HEK293 (cell line): ENCODE measurements around the gene RABGEF1.

ENCODE experiments used
- CTCF ChIA-PET: fragments of 350-600 bp; formaldehyde crosslinking; extraction: SDS; loops from one replicate; lab custom pipeline; 2021; ENCODE audit warnings: antibody characterized with exemption; lab: Yijun Ruan, JAX
- POLR2A ChIA-PET: fragments of 300-600 bp; formaldehyde crosslinking; extraction: SDS; loops from one replicate; lab custom pipeline; 2020; ENCODE audit warnings: antibody characterized with exemption, inconsistent platforms; lab: Yijun Ruan, JAX
- H3K27ac ChIP-seq: fragments of 200-500 bp; sonication (Bioruptor generic); 2 replicates; pipeline ENCODE4 v1.5.1; 2014; ENCODE audit warnings: low read depth, low read length, control low read depth, inconsistent platforms; ENCODE audit errors: extremely low read depth
- H3K36me3 ChIP-seq, 2 experiments: fragments of 200-500 bp in 1 of 2; sonication (Bioruptor generic) in 1 of 2; 1 replicate in 1 of 2; 2 replicates in 1 of 2; pipeline ENCODE4 v1.5.1; 2014 to 2017; ENCODE audit warnings: inconsistent platforms in 2 of 2, low read length in 2 of 2; ENCODE audit not compliant: control insufficient read depth in 2 of 2, insufficient read depth in 1 of 2
- H3K4me1 ChIP-seq: fragments of 200-500 bp; sonication (Bioruptor generic); 2 replicates; pipeline ENCODE4 v1.5.1; 2014; ENCODE audit warnings: mild to moderate bottlenecking, low read length, inconsistent platforms; ENCODE audit not compliant: control insufficient read depth, insufficient read depth
- H3K4me3 ChIP-seq: 2 replicates; pipeline ENCODE4 v1.5.1; 2011; ENCODE audit warnings: low read depth, mild to moderate bottlenecking, control low read depth, low read length, moderate library complexity
- H3K9me3 ChIP-seq: fragments of 200-500 bp; sonication (Bioruptor generic); 2 replicates; pipeline ENCODE4 v1.5.1; 2014; ENCODE audit warnings: low read depth, low read length, inconsistent platforms; ENCODE audit not compliant: control insufficient read depth, insufficient read depth
- ATF2 ChIP-seq: fragments of 450-650 bp; formaldehyde crosslinking; IDR thresholded peaks from 2 replicates; pipeline ENCODE4 v1.5.1; 2016; ENCODE audit warnings: missing biosample characterization, missing genetic modification characterization, low read depth
- BCL11B ChIP-seq: fragments of 450-650 bp; formaldehyde crosslinking; IDR thresholded peaks from 2 replicates; pipeline ENCODE4 v1.5.1; 2016; ENCODE audit warnings: low read depth, missing biosample characterization, missing genetic modification characterization
- GLI2 ChIP-seq: fragments of 450-650 bp; formaldehyde crosslinking; IDR thresholded peaks from 2 replicates; pipeline ENCODE4; 2017; ENCODE audit warnings: missing biosample characterization, missing genetic modification characterization, low read depth, borderline replicate concordance
- KLF1 ChIP-seq: fragments of 450-650 bp; formaldehyde crosslinking; IDR thresholded peaks from 2 replicates; pipeline ENCODE4 v1.5.1; 2016; ENCODE audit warnings: missing biosample characterization, missing genetic modification characterization
- KLF7 ChIP-seq: fragments of 450-650 bp; formaldehyde crosslinking; IDR thresholded peaks from 2 replicates; pipeline ENCODE4 v1.5.1; 2016; ENCODE audit warnings: missing biosample characterization, missing genetic modification characterization, borderline replicate concordance
- OSR2 ChIP-seq: fragments of 450-650 bp; formaldehyde crosslinking; IDR thresholded peaks from 2 replicates; pipeline ENCODE4 v1.5.1; 2016; ENCODE audit warnings: missing biosample characterization, missing genetic modification characterization
- TCF7L2 ChIP-seq: IDR thresholded peaks from 2 replicates; pipeline ENCODE4 v1.6.1; 2011; ENCODE audit warnings: low read depth, mild to moderate bottlenecking, inconsistent platforms, low read length, moderate library complexity, borderline replicate concordance
- WT1 ChIP-seq: fragments of 450-650 bp; formaldehyde crosslinking; IDR thresholded peaks from 2 replicates; pipeline ENCODE4 v1.5.1; 2016; ENCODE audit warnings: missing biosample characterization, missing genetic modification characterization
- ZBTB44 ChIP-seq: fragments of 450-650 bp; IDR thresholded peaks from 2 replicates; pipeline ENCODE4 v1.5.1; 2018; ENCODE audit warnings: missing biosample characterization, mild to moderate bottlenecking, missing genetic modification characterization
- ZFHX2 ChIP-seq: fragments of 450-650 bp; formaldehyde crosslinking; conservative IDR thresholded peaks from 2 replicates; pipeline ENCODE4 v1.5.1; 2016; ENCODE audit warnings: missing biosample characterization, missing genetic modification characterization
- ZNF112 ChIP-seq: fragments of 450-650 bp; formaldehyde crosslinking; IDR thresholded peaks from 2 replicates; pipeline ENCODE4 v1.5.0; 2017; ENCODE audit warnings: missing biosample characterization, missing genetic modification characterization
- ZNF132 ChIP-seq: fragments of 450-650 bp; formaldehyde crosslinking; IDR thresholded peaks from 2 replicates; pipeline ENCODE4 v1.5.1; 2017; ENCODE audit warnings: missing biosample characterization, missing genetic modification characterization, borderline replicate concordance
- ZNF2 ChIP-seq: fragments of 450-650 bp; formaldehyde crosslinking; IDR thresholded peaks from 2 replicates; pipeline ENCODE4 v1.5.1; 2016; ENCODE audit warnings: missing biosample characterization, missing genetic modification characterization
- ZNF23 ChIP-seq: fragments of 450-650 bp; formaldehyde crosslinking; IDR thresholded peaks from 2 replicates; pipeline ENCODE4 v1.5.1; 2016; ENCODE audit warnings: missing biosample characterization, missing genetic modification characterization, borderline replicate concordance
- ZNF266 ChIP-seq: fragments of 450-650 bp; formaldehyde crosslinking; IDR thresholded peaks from 2 replicates; pipeline ENCODE4 v1.5.1; 2016; ENCODE audit warnings: missing biosample characterization, missing genetic modification characterization, low read depth
- ZNF354C ChIP-seq: fragments of 450-650 bp; formaldehyde crosslinking; IDR thresholded peaks from 2 replicates; pipeline ENCODE4 v1.5.1; 2016; ENCODE audit warnings: missing biosample characterization, missing genetic modification characterization, low read depth, borderline replicate concordance
- ZNF549 ChIP-seq: fragments of 450-650 bp; IDR thresholded peaks from 2 replicates; pipeline ENCODE4 v1.5.1; 2018; ENCODE audit warnings: missing biosample characterization, missing genetic modification characterization, mild to moderate bottlenecking, inconsistent platforms, moderate library complexity
- ZNF596 ChIP-seq: fragments of 450-650 bp; IDR thresholded peaks from 2 replicates; pipeline ENCODE4 v1.5.0; 2018; ENCODE audit warnings: missing biosample characterization, mild to moderate bottlenecking, missing genetic modification characterization, moderate library complexity
- ZNF658 ChIP-seq: fragments of 450-650 bp; formaldehyde crosslinking; IDR thresholded peaks from 2 replicates; pipeline ENCODE4; 2016; ENCODE audit warnings: missing biosample characterization, missing genetic modification characterization
- ZNF660 ChIP-seq: fragments of 450-650 bp; IDR thresholded peaks from 2 replicates; pipeline ENCODE4 v1.5.1; 2018; ENCODE audit warnings: missing biosample characterization, mild to moderate bottlenecking, missing genetic modification characterization
- ZNF664 ChIP-seq: fragments of 450-650 bp; formaldehyde crosslinking; IDR thresholded peaks from 2 replicates; pipeline ENCODE4 v1.5.1; 2016; ENCODE audit warnings: missing biosample characterization, missing genetic modification characterization
- ZNF692 ChIP-seq: fragments of 450-650 bp; formaldehyde crosslinking; IDR thresholded peaks from 2 replicates; pipeline ENCODE4 v1.5.1; 2016; ENCODE audit warnings: missing biosample characterization, missing genetic modification characterization
- ZNF791 ChIP-seq: fragments of 450-650 bp; formaldehyde crosslinking; IDR thresholded peaks from 2 replicates; pipeline ENCODE4 v1.5.1; 2016; ENCODE audit warnings: missing biosample characterization, missing genetic modification characterization
- ZSCAN23 ChIP-seq: fragments of 450-650 bp; formaldehyde crosslinking; IDR thresholded peaks from 2 replicates; pipeline ENCODE4 v1.5.1; 2016; ENCODE audit warnings: missing biosample characterization, missing genetic modification characterization
- TF ChIP-seq, protein P1 (sequence below): fragments of 450-650 bp; formaldehyde crosslinking; IDR thresholded peaks from 2 replicates; pipeline ENCODE4 v1.5.1; 2016; ENCODE audit warnings: missing biosample characterization, missing genetic modification characterization

Gene RABGEF1

DNA sequence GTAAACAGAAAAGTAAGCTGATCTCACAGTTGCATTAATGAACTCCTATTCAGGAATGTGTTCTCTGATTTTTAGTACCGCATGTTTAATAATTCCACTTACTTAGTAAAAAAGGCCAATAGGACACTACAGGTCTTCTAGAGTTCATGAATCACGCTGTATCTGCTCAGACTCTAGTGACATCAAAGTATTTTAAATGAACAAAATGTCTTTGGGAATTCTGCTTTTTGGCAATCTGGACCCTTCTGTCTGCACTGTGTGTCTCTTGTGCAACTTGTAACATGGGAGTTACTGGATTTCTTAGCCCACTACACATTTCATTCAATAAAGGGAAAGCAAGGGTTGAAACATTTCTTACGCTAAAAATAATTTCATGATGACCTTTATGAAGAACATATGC lies 50.2 kb downstream of the RABGEF1 start (continued):
- TF ChIP-seq ZNF23 (no peak), GLI2 (tag by site-specific recombination) (no peak), ZNF132 (tag by site-specific recombination) (no peak), ZNF664 (no peak)

DNA sequence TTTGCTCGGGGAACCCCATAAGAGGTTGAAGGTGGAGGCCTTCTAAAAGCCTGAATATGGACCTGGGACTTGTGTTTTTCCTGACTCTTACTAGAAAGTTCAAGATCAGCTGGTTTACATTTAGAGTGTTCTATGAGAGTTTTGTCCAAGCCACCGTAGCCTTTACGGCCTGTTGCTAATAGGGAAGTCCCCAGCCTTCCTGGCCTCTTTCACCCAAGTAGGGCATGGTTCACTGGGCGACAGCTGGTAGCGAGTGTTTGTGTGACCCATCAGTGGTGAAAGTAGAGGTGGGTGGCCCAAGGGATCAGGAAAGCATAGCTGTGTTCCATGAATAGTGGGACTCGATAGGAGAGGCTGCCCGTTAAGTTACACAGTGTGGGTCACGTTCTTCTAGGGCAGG lies 60.1 kb downstream of the RABGEF1 start:
- Histone ChIP-seq H3K4me3 (no peak overlapping the region), H3K4me1 (no peaks in the 10 kb centered on the region), H3K27ac (no peak overlapping the region), H3K9me3 (no peaks in the 10 kb centered on the region), H3K36me3 (peaks cover 16 to 69% of the 10 kb centered on the region in 2 experiments)
- POLR2A ChIA-PET: no interaction called here
- TF ChIP-seq KLF7 (tag by site-specific recombination): no peak
- TF ChIP-seq, protein P1, sequence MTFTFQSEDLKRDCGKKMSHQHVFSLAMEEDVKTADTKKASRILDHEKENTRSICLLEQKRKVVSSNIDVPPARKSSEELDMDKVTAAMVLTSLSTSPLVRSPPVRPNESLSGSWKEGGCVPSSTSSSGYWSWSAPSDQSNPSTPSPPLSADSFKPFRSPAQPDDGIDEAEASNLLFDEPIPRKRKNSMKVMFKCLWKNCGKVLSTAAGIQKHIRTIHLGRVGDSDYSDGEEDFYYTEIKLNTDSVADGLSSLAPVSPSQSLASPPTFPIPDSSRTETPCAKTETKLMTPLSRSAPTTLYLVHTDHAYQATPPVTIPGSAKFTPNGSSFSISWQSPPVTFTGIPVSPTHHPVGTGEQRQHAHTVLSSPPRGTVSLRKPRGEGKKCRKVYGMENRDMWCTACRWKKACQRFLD: no peak
- TF ChIP-seq ZNF660 (tag by site-specific recombination): no peak
- TF ChIP-seq TCF7L2: no peak
- TF ChIP-seq ZNF549 (tag by site-specific recombination): no peak
- TF ChIP-seq OSR2 (tag by site-specific recombination): no peak
- no peak for TF ChIP-seq ZNF692 (tag by site-specific recombination)
- TF ChIP-seq ATF2 (tag by site-specific recombination): no peak
- TF ChIP-seq WT1 (tag by site-specific recombination): no peak
- no peak for TF ChIP-seq ZNF112 (tag by site-specific recombination)
- TF ChIP-seq ZNF266 (tag by site-specific recombination): no peak
- no peak for TF ChIP-seq ZNF664
- CTCF ChIA-PET: no interaction called here

DNA sequence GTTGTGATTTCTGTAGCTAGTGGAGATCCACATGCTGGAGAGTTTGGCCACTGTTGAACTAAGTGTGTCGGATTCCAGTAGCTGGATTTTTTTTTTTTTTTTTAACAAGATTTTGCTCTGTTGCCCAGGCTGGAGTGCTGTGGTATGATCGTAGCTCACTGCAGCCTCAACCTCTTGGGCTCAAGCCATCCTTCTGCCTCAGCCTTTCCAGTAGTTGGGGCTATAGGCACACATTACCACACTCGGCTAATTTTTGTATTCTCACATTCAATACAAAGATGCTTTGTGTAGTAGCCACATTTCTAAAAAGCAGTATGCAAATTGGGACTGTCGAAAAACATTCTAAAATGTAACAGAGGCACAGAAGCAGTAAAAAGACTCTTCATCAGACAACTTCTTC lies 63.5 kb downstream of the RABGEF1 start:
- CTCF ChIA-PET: interaction anchor here (0.6 kb wide), 1 partner anchor 51 kb away, joined by 3 read pairs; no protein-coding TSS in a partner anchor
- Histone ChIP-seq H3K36me3 (peaks cover 3 to 67% of the 10 kb centered on the region in 2 experiments; a peak in 2 of 3 replicates), H3K4me3 (no peak overlapping the region), H3K9me3 (no peaks in the 10 kb centered on the region), H3K4me1 (no peaks in the 10 kb centered on the region), H3K27ac (no peak overlapping the region)
- POLR2A ChIA-PET: interaction anchor here (0.7 kb wide), 1 partner anchor 20 kb away, joined by 4 read pairs; no protein-coding TSS in a partner anchor
- no peak for TF ChIP-seq ZBTB44 (tag by site-specific recombination)
- TF ChIP-seq KLF1 (tag by site-specific recombination): no peak
- TF ChIP-seq ZNF2: no peak
- no peak for TF ChIP-seq ZNF354C (tag by site-specific recombination)
- TF ChIP-seq ZNF658 (tag by site-specific recombination): no peak
- no peak for TF ChIP-seq OSR2 (tag by site-specific recombination)
- TF ChIP-seq BCL11B (tag by site-specific recombination): no peak
- TF ChIP-seq ZFHX2 (tag by site-specific recombination): no peak
- TF ChIP-seq ZSCAN23 (tag by site-specific recombination): no peak
- TF ChIP-seq ZNF791 (tag by site-specific recombination): no peak
- TF ChIP-seq ZNF596 (tag by site-specific recombination): no peak
